ENCODE measurements around the gene MARVELD1.

Gene MARVELD1

GRCh38 chr10:97759158-97759887 is 45.8 kb downstream of the MARVELD1 start:
- peak; percentile 29 for DNase-seq

- no peak for DNase-seq
Observed at GRCh38 chr10:97759946-97760345, 46.4 kb downstream of the MARVELD1 start.

GRCh38 chr10:97760461-97761257 is 47.1 kb downstream of the MARVELD1 start:
- DNase-seq = no peak

GRCh38 chr10:97761331-97761865 is 47.9 kb downstream of the MARVELD1 start:
- no peak for DNase-seq

- no peak for DNase-seq
Observed at GRCh38 chr10:97762056-97762455, 48.5 kb downstream of the MARVELD1 start.

- no peak for DNase-seq
Observed at GRCh38 chr10:97762816-97763215, 49.3 kb downstream of the MARVELD1 start.

GRCh38 chr10:97763411-97763810 is 49.9 kb downstream of the MARVELD1 start:
- no peak for DNase-seq

- DNase-seq = no peak
Observed at GRCh38 chr10:97763947-97764346, 50.4 kb downstream of the MARVELD1 start.

- no peak for DNase-seq
Observed at GRCh38 chr10:97764519-97764931, 51.0 kb downstream of the MARVELD1 start.

GRCh38 chr10:97765201-97765600 is 51.7 kb downstream of the MARVELD1 start:
- DNase-seq = no peak

GRCh38 chr10:97766106-97766810 is 52.7 kb downstream of the MARVELD1 start:
- no peak for DNase-seq

- no peak for DNase-seq
Observed at GRCh38 chr10:97766996-97767924, 53.7 kb downstream of the MARVELD1 start.
